ENCODE data around the gene SHLD1. TPM values are rescaled to one million over a fixed set of nuclear protein-coding genes. Genes with fewer than 3 reads are reported as not detected.
"Not testable (repeated sequence)": the region's sequence is repeated elsewhere in the genome, so short reads cannot be mapped to it uniquely, and the experiment has no call there.

SHLD1 gene
- total and polyA plus RNA-seq, 2 donors (not counting 1 experiment from before 2014, with no cell fraction given): 3.3 to 4.2 TPM

GRCh38 chr20:5722927-5723326, 27.3 kb upstream of the SHLD1 start:
- TF ChIP-seq EZH2 (IDR thresholded peaks at IDR 0.05; ENCODE audit: low read length, missing control alignments) (no peak), CTCF (conservative IDR thresholded peaks at IDR 0.05 in 1 of 2, IDR thresholded peaks at IDR 0.05 in 1 of 2; ENCODE audit: low read depth in 1 of 2, low read length in 2 of 2) (no peak)

GRCh38 chr20:5725183-5725463, 25.1 kb upstream of the SHLD1 start:
- not testable (repeated sequence) for H3K36me3 ChIP-seq (ENCODE audit: control insufficient read depth, insufficient read depth, low read length); H2AFZ ChIP-seq (ENCODE audit: low read length); H3K79me2 ChIP-seq (ENCODE audit: control insufficient read depth, insufficient read depth, low read length); H3K9ac ChIP-seq (ENCODE audit: insufficient read depth, low read length); H3K4me1 ChIP-seq (ENCODE audit: control insufficient read depth, extremely low read depth, insufficient read depth, low read length); H3K27me3 ChIP-seq (ENCODE audit: control insufficient read depth, insufficient read depth, low read length); H3K9me3 ChIP-seq (ENCODE audit: control insufficient read depth, insufficient read depth, low read depth, low read length); H3K4me2 ChIP-seq (ENCODE audit: extremely low read depth, insufficient read depth, low read length); H4K20me1 ChIP-seq (ENCODE audit: control insufficient read depth, extremely low read depth, insufficient read depth, low read length); H3K4me3 ChIP-seq (replicated peaks in 1 of 4; ENCODE audit: control extremely low read depth in 1 of 4, insufficient read depth in 1 of 4, low read depth in 3 of 4, low read length in 4 of 4); H3K27ac ChIP-seq (ENCODE audit: insufficient read depth, low read length); DNase-seq (ENCODE audit: low read depth in 2 of 2)

More at GRCh38 chr20:5722927-5723326, 27.3 kb upstream of the SHLD1 start:
- DNase-seq (ENCODE audit: low read depth in 2 of 2): no peak
- no peaks in the 10 kb centered on the region for H4K20me1 ChIP-seq (ENCODE audit: control insufficient read depth, extremely low read depth, insufficient read depth, low read length)
- no peaks in the 10 kb centered on the region for H3K4me1 ChIP-seq (ENCODE audit: control insufficient read depth, extremely low read depth, insufficient read depth, low read length)
- no peak overlapping the region for H3K9ac ChIP-seq (ENCODE audit: insufficient read depth, low read length)
- H3K36me3 ChIP-seq (ENCODE audit: control insufficient read depth, insufficient read depth, low read length): no peaks in the 10 kb centered on the region
- H3K27me3 ChIP-seq (ENCODE audit: control insufficient read depth, insufficient read depth, low read length): no peaks in the 10 kb centered on the region
- no peak overlapping the region for H3K4me3 ChIP-seq (replicated peaks in 1 of 4; ENCODE audit: control extremely low read depth in 1 of 4, insufficient read depth in 1 of 4, low read depth in 3 of 4, low read length in 4 of 4)
- no peak overlapping the region for H3K4me2 ChIP-seq (ENCODE audit: extremely low read depth, insufficient read depth, low read length)
- no peak overlapping the region for H3K27ac ChIP-seq (ENCODE audit: insufficient read depth, low read length)
- no peaks in the 10 kb centered on the region for H3K79me2 ChIP-seq (ENCODE audit: control insufficient read depth, insufficient read depth, low read length)
- H2AFZ ChIP-seq (ENCODE audit: low read length): no peak overlapping the region
- H3K9me3 ChIP-seq (ENCODE audit: control insufficient read depth, insufficient read depth, low read depth, low read length): no peaks in the 10 kb centered on the region

GRCh38 chr20:5727018-5727515, 23.1 kb upstream of the SHLD1 start:
- no peak overlapping the region for H3K9ac ChIP-seq (ENCODE audit: insufficient read depth, low read length)
- H3K4me2 ChIP-seq (ENCODE audit: extremely low read depth, insufficient read depth, low read length): no peak overlapping the region
- no peak for DNase-seq (ENCODE audit: low read depth in 2 of 2)
- H3K4me3 ChIP-seq (replicated peaks in 1 of 4; ENCODE audit: control extremely low read depth in 1 of 4, insufficient read depth in 1 of 4, low read depth in 3 of 4, low read length in 4 of 4): no peak overlapping the region
- TF ChIP-seq CTCF (conservative IDR thresholded peaks at IDR 0.05 in 1 of 2, IDR thresholded peaks at IDR 0.05 in 1 of 2; ENCODE audit: low read depth in 1 of 2, low read length in 2 of 2) (no peak), EZH2 (IDR thresholded peaks at IDR 0.05; ENCODE audit: low read length, missing control alignments) (no peak)
- no peak overlapping the region for H2AFZ ChIP-seq (ENCODE audit: low read length)
- no peaks in the 10 kb centered on the region for H3K27me3 ChIP-seq (ENCODE audit: control insufficient read depth, insufficient read depth, low read length)
- H3K9me3 ChIP-seq (ENCODE audit: control insufficient read depth, insufficient read depth, low read depth, low read length): no peaks in the 10 kb centered on the region
- no peaks in the 10 kb centered on the region for H3K36me3 ChIP-seq (ENCODE audit: control insufficient read depth, insufficient read depth, low read length)
- H3K4me1 ChIP-seq (ENCODE audit: control insufficient read depth, extremely low read depth, insufficient read depth, low read length): no peaks in the 10 kb centered on the region
- H3K27ac ChIP-seq (ENCODE audit: insufficient read depth, low read length): no peak overlapping the region
- no peaks in the 10 kb centered on the region for H4K20me1 ChIP-seq (ENCODE audit: control insufficient read depth, extremely low read depth, insufficient read depth, low read length)
- H3K79me2 ChIP-seq (ENCODE audit: control insufficient read depth, insufficient read depth, low read length): no peaks in the 10 kb centered on the region
